MCF 10A (cell line): ENCODE measurements around the gene ANXA2. TPM values are rescaled to one million over a fixed set of nuclear protein-coding genes. Genes with fewer than 3 reads are reported as not detected.

Experiments
- BruUV-seq: library from RNA; stranded (reverse); fragments of 400-500 nt; replicated peaks from 2 replicates; lab custom pipeline; 2021; lab: Mats Ljungman, UMichigan
- CTCF ChIA-PET: fragments of 300-600 bp; sonication (Branson Sonifier 250); formaldehyde crosslinking; extraction: SDS; loops from one replicate; lab custom pipeline; 2021; ENCODE audit warnings: antibody characterized with exemption, inconsistent platforms; lab: Yijun Ruan, JAX
- POLR2A ChIA-PET: fragments of 300-600, 350-650 bp; sonication (Branson Sonifier 250); formaldehyde crosslinking; extraction: SDS; loops from one replicate; lab custom pipeline; 2020; ENCODE audit warnings: antibody characterized with exemption, inconsistent platforms; lab: Yijun Ruan, JAX
- DNase-seq: peaks from one replicate; pipeline ENCODE4 v3.0.0-alpha.2; 2018; ENCODE audit not compliant: unreplicated experiment
- H3K27ac Mint-ChIP-seq: one replicate; pipeline ENCODE4 v1.8.0; 2022; ENCODE audit warnings: mild to moderate bottlenecking, low read depth, mixed read lengths; ENCODE audit not compliant: unreplicated experiment
- H3K27me3 Mint-ChIP-seq: one replicate; pipeline ENCODE4 v1.8.0; 2022; ENCODE audit warnings: mixed read lengths; ENCODE audit not compliant: insufficient read depth, unreplicated experiment
- H3K36me3 Mint-ChIP-seq: one replicate; pipeline ENCODE4 v1.8.0; 2022; ENCODE audit warnings: mild to moderate bottlenecking, moderate library complexity, mixed read lengths; ENCODE audit not compliant: insufficient read depth, unreplicated experiment
- H3K4me1 Mint-ChIP-seq: one replicate; pipeline ENCODE4 v1.8.0; 2022; ENCODE audit warnings: mixed read lengths; ENCODE audit not compliant: insufficient read depth, unreplicated experiment
- H3K4me3 Mint-ChIP-seq: one replicate; pipeline ENCODE4 v1.8.0; 2022; ENCODE audit warnings: mild to moderate bottlenecking, moderate library complexity, mixed read lengths; ENCODE audit not compliant: unreplicated experiment
- H3K9me3 Mint-ChIP-seq: one replicate; pipeline ENCODE4 v1.8.0; 2022; ENCODE audit warnings: mixed read lengths; ENCODE audit not compliant: unreplicated experiment
- CTCF ChIP-seq: fragments of 200-600 bp; IDR thresholded peaks from one replicate; pipeline ENCODE4 v1.8.0; 2022; ENCODE audit warnings: antibody characterized with exemption, mild to moderate bottlenecking; ENCODE audit not compliant: unreplicated experiment
- intact Hi-C: fragments of 100-400 bp; cut with micrococcal nuclease; formaldehyde crosslinking; loops from 2 replicates; pipeline ENCODE4 v1.14.1; 2022
- total RNA-seq: library from RNA; stranded (reverse); gene quantifications from 2 replicates; pipeline ENCODE4 v1.2.3, GENCODE V29; 2022

ANXA2 gene
- total RNA-seq, 1 experiment from 2014 or later: 3,451 TPM

DNA sequence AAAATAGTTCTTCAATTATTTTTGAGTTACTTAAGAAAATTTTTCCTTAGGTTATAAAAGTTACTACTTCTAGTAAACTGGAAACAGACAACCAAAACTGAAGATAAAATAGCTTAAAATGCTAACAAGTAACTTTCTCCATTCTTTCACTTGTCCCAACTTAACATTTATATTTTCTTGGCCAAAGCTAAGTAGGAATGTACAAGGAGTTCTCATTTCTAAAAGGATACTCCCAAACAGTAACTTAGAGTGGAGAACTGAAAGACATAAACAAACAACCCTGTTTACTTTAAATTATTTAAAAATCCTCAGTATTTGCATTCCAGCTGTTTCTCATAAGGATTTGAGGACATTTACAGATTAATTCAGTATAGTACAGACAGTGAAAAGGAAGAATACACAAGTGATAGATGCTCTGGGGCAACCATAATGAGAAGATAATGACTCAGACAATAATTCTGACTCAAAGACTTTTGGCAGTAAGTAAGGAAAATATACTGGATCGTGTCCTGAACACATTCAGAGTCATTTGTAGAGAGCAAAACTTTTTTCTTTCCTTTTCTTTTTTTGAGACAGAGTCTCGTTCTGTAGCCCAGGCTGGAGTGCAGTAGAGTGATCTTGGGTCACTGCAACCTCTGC lies 29.2 kb upstream of the ANXA2 start:
- intact Hi-C loops: loop anchor here (2.0 kb wide), 1 partner anchor 18 kb away; no protein-coding TSS in a partner anchor
- POLR2A ChIA-PET: interaction anchor here (1.0 to 15.6 kb wide), 11 partner anchors 9 to 737 kb away, joined by 3 to 376 read pairs (median 5); partner anchors contain the start of gene ANXA2
- Mint-ChIP-seq H3K9me3 (no peaks in the 10 kb centered on the region), H3K4me3 (no peak overlapping the region), H3K36me3 (peaks cover 25% of the 10 kb centered on the region), H3K27ac (peak overlapping the region; percentile 79), H3K4me1 (peaks cover 24% of the 10 kb centered on the region), H3K27me3 (no peaks in the 10 kb centered on the region)
- CTCF ChIA-PET: interaction anchor here (1.2 to 1.6 kb wide), 5 partner anchors 13 to 51 kb away, joined by 3 to 4 read pairs (median 3); no protein-coding TSS in a partner anchor
- TF ChIP-seq CTCF: no peak
- peak; percentile 63 for DNase-seq
- BruUV-seq: no TSS peak

GRCh38 chr15:60425461-60425860 lies 27.7 kb upstream of the ANXA2 start:
- no peak for TF ChIP-seq CTCF
- Mint-ChIP-seq H3K27me3 (no peaks in the 10 kb centered on the region), H3K4me3 (no peak overlapping the region), H3K27ac (no peak overlapping the region), H3K9me3 (no peaks in the 10 kb centered on the region), H3K4me1 (peaks cover 29% of the 10 kb centered on the region), H3K36me3 (peaks cover 13% of the 10 kb centered on the region)
- no TSS peak for BruUV-seq
- POLR2A ChIA-PET: interaction anchor here (1.6 to 15.6 kb wide), 4 partner anchors 28 to 68 kb away, joined by 5 to 376 read pairs (median 50); partner anchors contain the start of gene ANXA2
- CTCF ChIA-PET: interaction anchor here (0.6 to 0.8 kb wide), 2 partner anchors 19 to 97 kb away, joined by 3 to 4 read pairs; no protein-coding TSS in a partner anchor
- intact Hi-C loops: no loop called here
- no peak for DNase-seq

DNA sequence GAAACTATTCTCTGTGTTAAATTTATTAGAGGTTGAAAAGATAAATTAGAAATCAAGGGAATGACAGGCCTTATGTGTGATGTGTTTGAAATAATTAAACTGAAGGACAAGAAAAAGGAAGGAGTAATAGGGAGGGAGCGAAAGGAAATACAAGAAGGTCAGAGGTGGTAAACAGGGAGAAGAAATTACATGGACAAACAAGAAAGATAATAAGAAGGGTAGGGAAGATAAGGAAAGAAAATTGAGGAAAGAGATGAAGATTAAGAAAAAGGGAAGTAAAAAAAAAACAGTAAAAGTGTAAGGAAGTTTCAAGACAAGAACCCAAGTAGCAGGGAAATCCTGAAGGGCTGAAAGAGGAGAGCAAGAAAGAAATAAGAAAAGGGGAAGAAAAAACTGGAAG lies 26.2 kb upstream of the ANXA2 start:
- no peaks in the 10 kb centered on the region for H3K9me3 Mint-ChIP-seq
- H3K27me3 Mint-ChIP-seq: no peaks in the 10 kb centered on the region
- H3K4me1 Mint-ChIP-seq: peaks cover 35% of the 10 kb centered on the region
- ChIA-PET CTCF (interaction anchor here (1.3 kb wide), 1 partner anchor 64 kb away, joined by 4 read pairs; no protein-coding TSS in a partner anchor), POLR2A (interaction anchor here (0.6 to 15.6 kb wide), 9 partner anchors 10 to 1626 kb away, joined by 3 to 376 read pairs (median 4); partner anchors contain the start of genes ANXA2 and ICE2)
- peaks cover 18% of the 10 kb centered on the region for H3K36me3 Mint-ChIP-seq
- no peak for DNase-seq
- H3K27ac Mint-ChIP-seq: peak overlapping the region; percentile 92
- H3K4me3 Mint-ChIP-seq: no peak overlapping the region
- TF ChIP-seq CTCF: no peak
- BruUV-seq: no TSS peak
- intact Hi-C loops: no loop called here

DNA sequence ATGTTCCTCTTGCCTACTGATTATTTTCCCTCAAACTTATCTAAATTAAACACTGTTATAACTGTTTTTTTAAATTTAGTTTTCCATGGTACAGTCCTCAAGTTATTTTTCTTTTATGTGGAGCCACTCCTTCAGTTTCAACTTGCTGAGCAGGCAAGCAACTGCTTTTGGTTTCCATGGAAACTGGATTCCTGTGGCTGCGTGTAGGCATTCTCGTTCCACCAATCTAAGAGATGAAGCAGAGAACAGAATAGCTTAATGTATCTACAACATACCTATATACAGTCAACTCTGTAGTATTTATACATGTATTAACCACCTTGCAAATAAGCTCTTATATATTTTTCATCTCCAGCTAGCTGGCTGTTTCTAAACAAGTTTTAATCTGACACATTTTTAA lies 25.8 kb upstream of the ANXA2 start:
- Mint-ChIP-seq H3K36me3 (peaks cover 18% of the 10 kb centered on the region), H3K27ac (peak overlapping the region; percentile 92), H3K27me3 (no peaks in the 10 kb centered on the region), H3K9me3 (no peaks in the 10 kb centered on the region), H3K4me3 (peak overlapping the region; percentile 50), H3K4me1 (peaks cover 35% of the 10 kb centered on the region)
- ChIA-PET POLR2A (interaction anchor here (0.7 to 15.6 kb wide), 12 partner anchors 9 to 734 kb away, joined by 3 to 376 read pairs (median 4); partner anchors contain the start of genes ANXA2 and ICE2), CTCF (interaction anchor here (1.3 kb wide), 1 partner anchor 64 kb away, joined by 4 read pairs; no protein-coding TSS in a partner anchor)
- peak; percentile 66 for DNase-seq
- no peak for TF ChIP-seq CTCF
- intact Hi-C loops: loop anchor here (1.0 kb wide), 1 partner anchor 26 kb away; the partner anchor contains the start of gene ANXA2
- BruUV-seq: no TSS peak
